Measurements from ENCODE around the gene UGT1A9.
"Not testable (repeated sequence)": the region's sequence is repeated elsewhere in the genome, so short reads cannot be mapped to it uniquely, and the experiment has no call there.

UGT1A9 gene

GRCh38 chr2:233671290-233672161 is at the start of gene UGT1A9:
UGT1A9 (plus strand) TSS chr2:233671898; CDS start chr2:233671935, 37 bp downstream.
- no peak within 1 kb of the TSS for H2AFZ ChIP-seq (ENCODE audit: low read depth, low read length)
- no peak for TF ChIP-seq EZH2 (IDR thresholded peaks at IDR 0.05; ENCODE audit: borderline replicate concordance, low read depth, low read length, severe bottlenecking)
- no peak for TF ChIP-seq CTCF (IDR thresholded peaks at IDR 0.05; ENCODE audit: borderline replicate concordance, extremely low read depth, low read length, poor library complexity, severe bottlenecking)
- H3K27me3 ChIP-seq (ENCODE audit: insufficient read depth, low read length, poor library complexity): peaks cover 6% of the 10 kb centered on the region
- no peaks in the 10 kb centered on the region for H3K9me3 ChIP-seq (ENCODE audit: insufficient read depth, low read length, severe bottlenecking)
- no peak within 1 kb of the TSS for H3K4me2 ChIP-seq (ENCODE audit: insufficient read depth, low read length)
- ATAC-seq (ENCODE audit: insufficient read depth, low read depth) (no peak), DNase-seq (no peak)
- H3K9ac ChIP-seq (ENCODE audit: low read depth, low read length): no peak within 1 kb of the TSS
- H4K20me1 ChIP-seq (ENCODE audit: insufficient read depth, low read length): no peaks in the 10 kb centered on the region
- no peaks in the 10 kb centered on the region for H3K4me1 ChIP-seq (ENCODE audit: insufficient read depth, low read length)
- no peaks in the 10 kb centered on the region for H3K79me2 ChIP-seq (ENCODE audit: insufficient read depth, low read length)
- H3K27ac ChIP-seq (ENCODE audit: low read length): no peak within 1 kb of the TSS
- no peak within 1 kb of the TSS for H3K4me3 ChIP-seq (ENCODE audit: low read depth in 1 of 2, low read length in 2 of 2)
- H3K36me3 ChIP-seq (ENCODE audit: insufficient read depth, low read length): no peaks in the 10 kb centered on the region

- Histone ChIP-seq H3K9ac (ENCODE audit: low read depth, low read length) (no peak overlapping the region), H3K9me3 (ENCODE audit: insufficient read depth, low read length, severe bottlenecking) (no peaks in the 10 kb centered on the region), H3K27ac (ENCODE audit: low read length) (no peak overlapping the region), H3K4me1 (ENCODE audit: insufficient read depth, low read length) (no peaks in the 10 kb centered on the region), H4K20me1 (ENCODE audit: insufficient read depth, low read length) (no peaks in the 10 kb centered on the region), H2AFZ (ENCODE audit: low read depth, low read length) (no peak overlapping the region), H3K27me3 (ENCODE audit: insufficient read depth, low read length, poor library complexity) (no peaks in the 10 kb centered on the region), H3K79me2 (ENCODE audit: insufficient read depth, low read length) (no peaks in the 10 kb centered on the region), H3K36me3 (ENCODE audit: insufficient read depth, low read length) (no peaks in the 10 kb centered on the region), H3K4me3 (ENCODE audit: low read depth in 1 of 2, low read length in 2 of 2) (no peak overlapping the region), H3K4me2 (ENCODE audit: insufficient read depth, low read length) (no peak overlapping the region)
- ATAC-seq (ENCODE audit: insufficient read depth, low read depth) (no peak), DNase-seq (no peak)
- TF ChIP-seq EZH2 (IDR thresholded peaks at IDR 0.05; ENCODE audit: borderline replicate concordance, low read depth, low read length, severe bottlenecking) (no peak), CTCF (IDR thresholded peaks at IDR 0.05; ENCODE audit: borderline replicate concordance, extremely low read depth, low read length, poor library complexity, severe bottlenecking) (no peak)
Observed at GRCh38 chr2:233627331-233628025, 44.2 kb upstream of the UGT1A9 start.

- ATAC-seq (ENCODE audit: insufficient read depth, low read depth); H3K9ac ChIP-seq (ENCODE audit: low read depth, low read length); H3K27ac ChIP-seq (ENCODE audit: low read length); H3K4me3 ChIP-seq (ENCODE audit: low read depth in 1 of 2, low read length in 2 of 2); H3K9me3 ChIP-seq (ENCODE audit: insufficient read depth, low read length, severe bottlenecking); H3K27me3 ChIP-seq (ENCODE audit: insufficient read depth, low read length, poor library complexity); H3K36me3 ChIP-seq (ENCODE audit: insufficient read depth, low read length); DNase-seq; H2AFZ ChIP-seq (ENCODE audit: low read depth, low read length); H3K4me2 ChIP-seq (ENCODE audit: insufficient read depth, low read length); H4K20me1 ChIP-seq (ENCODE audit: insufficient read depth, low read length); H3K4me1 ChIP-seq (ENCODE audit: insufficient read depth, low read length); H3K79me2 ChIP-seq (ENCODE audit: insufficient read depth, low read length): not testable (repeated sequence)
Observed at GRCh38 chr2:233636306-233636705, 35.4 kb upstream of the UGT1A9 start, which contains the start of gene UGT1A10. UGT1A10 (plus strand) TSS chr2:233636448; CDS start chr2:233636523, 75 bp downstream.

GRCh38 chr2:233638836-233639235 is 32.9 kb upstream of the UGT1A9 start:
- Histone ChIP-seq H3K4me2 (ENCODE audit: insufficient read depth, low read length) (no peak overlapping the region), H3K4me3 (ENCODE audit: low read depth in 1 of 2, low read length in 2 of 2) (no peak overlapping the region), H3K27ac (ENCODE audit: low read length) (no peak overlapping the region), H3K9me3 (ENCODE audit: insufficient read depth, low read length, severe bottlenecking) (peaks cover 3% of the 10 kb centered on the region), H3K4me1 (ENCODE audit: insufficient read depth, low read length) (no peaks in the 10 kb centered on the region), H3K36me3 (ENCODE audit: insufficient read depth, low read length) (no peaks in the 10 kb centered on the region), H3K79me2 (ENCODE audit: insufficient read depth, low read length) (no peaks in the 10 kb centered on the region), H2AFZ (ENCODE audit: low read depth, low read length) (no peak overlapping the region), H3K9ac (ENCODE audit: low read depth, low read length) (no peak overlapping the region), H4K20me1 (ENCODE audit: insufficient read depth, low read length) (no peaks in the 10 kb centered on the region), H3K27me3 (ENCODE audit: insufficient read depth, low read length, poor library complexity) (peaks cover 3% of the 10 kb centered on the region)
- ATAC-seq (ENCODE audit: insufficient read depth, low read depth): no peak
- no peak for DNase-seq
- TF ChIP-seq EZH2 (IDR thresholded peaks at IDR 0.05; ENCODE audit: borderline replicate concordance, low read depth, low read length, severe bottlenecking): no peak
- TF ChIP-seq CTCF (IDR thresholded peaks at IDR 0.05; ENCODE audit: borderline replicate concordance, extremely low read depth, low read length, poor library complexity, severe bottlenecking): no peak

Measured in DND-41 (cell line).